Skeletal muscle tissue (tissue), 4 donors: ENCODE data around the gene PTPN14. TPM values are rescaled to one million over a fixed set of nuclear protein-coding genes. Genes with fewer than 3 reads are reported as not detected.

Experiments used
- H3K27ac ChIP-seq: one replicate; pipeline ENCODE4 v1.7.0; 2013; ENCODE audit warnings: mild to moderate bottlenecking, low read depth, low read length, inconsistent platforms
- H3K27me3 ChIP-seq, 3 donors: one replicate each; pipeline ENCODE4 v1.7.0; 2013; ENCODE audit warnings: low read length in 3 of 3; ENCODE audit not compliant: control insufficient read depth in 3 of 3, insufficient read depth in 3 of 3
- H3K36me3 ChIP-seq, 3 donors: one replicate each; pipeline ENCODE4 v1.7.0; 2013; ENCODE audit warnings: low read length in 3 of 3; ENCODE audit not compliant: control insufficient read depth in 3 of 3, insufficient read depth in 3 of 3
- H3K4me1 ChIP-seq, 3 donors: one replicate each; pipeline ENCODE4 v1.7.0; 2013; ENCODE audit warnings: low read length in 3 of 3, mild to moderate bottlenecking in 3 of 3; ENCODE audit not compliant: control insufficient read depth in 3 of 3, insufficient read depth in 3 of 3
- H3K4me3 ChIP-seq, 3 donors: one replicate each; pipeline ENCODE4 v1.7.0; 2013; ENCODE audit warnings: low read length in 3 of 3
- H3K9ac ChIP-seq, 3 donors: one replicate each; pipeline ENCODE4 v1.7.0; 2013; ENCODE audit warnings: low read length in 3 of 3, mild to moderate bottlenecking in 3 of 3, moderate library complexity in 2 of 3, low read depth in 1 of 3
- H3K9me3 ChIP-seq, 3 donors: one replicate each; pipeline ENCODE4 v1.7.0; 2013; ENCODE audit warnings: low read length in 3 of 3; ENCODE audit not compliant: control insufficient read depth in 3 of 3
- total RNA-seq: library from RNA; depleted of rRNA; stranded (reverse); fragments of >200 nt; gene quantifications from one replicate; pipeline ENCODE4 v1.2.3, GENCODE V29; 2014
- donor health status: Osteomylitis.

PTPN14 gene
- total RNA-seq, 1 donor from 2014 or later: 19.8 TPM

GRCh38 chr1:214416858-214417257, 134.5 kb downstream of the PTPN14 start:
- Histone ChIP-seq H3K4me3 (no peak overlapping the region), H3K36me3 (no peaks in the 10 kb centered on the region), H3K9me3 (no peaks in the 10 kb centered on the region), H3K27me3 (no peaks in the 10 kb centered on the region), H3K4me1 (peaks cover 30 to 42% (median 32%) of the 10 kb centered on the region in 3 donors), H3K27ac (no peak overlapping the region), H3K9ac (no peak overlapping the region)

- Histone ChIP-seq H3K27me3 (no peaks in the 10 kb centered on the region), H3K4me1 (peaks cover 29 to 38% (median 32%) of the 10 kb centered on the region in 3 donors), H3K27ac (no peak overlapping the region), H3K9me3 (no peaks in the 10 kb centered on the region), H3K4me3 (no peak overlapping the region), H3K9ac (no peak overlapping the region), H3K36me3 (no peaks in the 10 kb centered on the region)
Measured at GRCh38 chr1:214416417-214416816, 135.0 kb downstream of the PTPN14 start.

- Histone ChIP-seq H3K4me1 (peaks cover 29 to 38% (median 32%) of the 10 kb centered on the region in 3 donors), H3K9me3 (no peaks in the 10 kb centered on the region), H3K27ac (no peak overlapping the region)
Measured at GRCh38 chr1:214415131-214415530, 136.3 kb downstream of the PTPN14 start.

DNA sequence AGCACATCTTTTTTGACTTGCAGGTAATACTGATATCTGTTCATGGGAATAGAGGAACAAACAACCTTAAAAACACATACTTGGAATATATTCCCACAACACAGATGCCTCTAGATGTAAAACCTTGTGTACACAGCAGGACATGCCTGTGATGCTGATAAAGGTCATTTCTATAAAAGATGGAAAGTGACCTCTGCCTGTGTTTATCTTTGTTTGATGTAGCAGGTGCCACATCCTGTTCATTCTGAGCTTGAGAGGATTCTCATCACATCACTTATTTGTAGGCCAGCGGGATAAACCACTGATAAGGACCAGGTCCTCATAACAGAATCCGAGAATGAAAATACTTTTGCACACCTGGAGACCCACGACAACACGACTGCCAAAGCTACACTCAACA, 136.7 kb downstream of the PTPN14 start:
- Histone ChIP-seq H3K4me1 (peaks cover 28 to 35% (median 29%) of the 10 kb centered on the region in 3 donors), H3K27me3 (no peaks in the 10 kb centered on the region), H3K27ac (no peak overlapping the region), H3K4me3 (no peak overlapping the region), H3K9me3 (no peaks in the 10 kb centered on the region), H3K36me3 (no peaks in the 10 kb centered on the region), H3K9ac (no peak overlapping the region)

More at GRCh38 chr1:214415131-214415530, 136.3 kb downstream of the PTPN14 start:
- no peaks in the 10 kb centered on the region for H3K36me3 ChIP-seq
- H3K27me3 ChIP-seq: no peaks in the 10 kb centered on the region
- H3K9ac ChIP-seq: no peak overlapping the region
- H3K4me3 ChIP-seq: no peak overlapping the region

GRCh38 chr1:214413315-214413714, 138.1 kb downstream of the PTPN14 start:
- no peaks in the 10 kb centered on the region for H3K27me3 ChIP-seq
- no peak overlapping the region for H3K9ac ChIP-seq
- H3K4me1 ChIP-seq: peaks cover 16 to 22% (median 16%) of the 10 kb centered on the region in 3 donors
- H3K27ac ChIP-seq: no peak overlapping the region
- no peaks in the 10 kb centered on the region for H3K9me3 ChIP-seq
- no peak overlapping the region for H3K4me3 ChIP-seq
- no peaks in the 10 kb centered on the region for H3K36me3 ChIP-seq

- Histone ChIP-seq H3K9ac (no peak overlapping the region), H3K9me3 (no peaks in the 10 kb centered on the region), H3K4me1 (peaks cover 5 to 13% (median 8%) of the 10 kb centered on the region in 3 donors), H3K36me3 (peaks cover 3 to 15% (median 10%) of the 10 kb centered on the region in 3 donors), H3K27me3 (no peaks in the 10 kb centered on the region), H3K27ac (no peak overlapping the region), H3K4me3 (no peak overlapping the region)
Measured at GRCh38 chr1:214404571-214405213, 146.7 kb downstream of the PTPN14 start.

DNA sequence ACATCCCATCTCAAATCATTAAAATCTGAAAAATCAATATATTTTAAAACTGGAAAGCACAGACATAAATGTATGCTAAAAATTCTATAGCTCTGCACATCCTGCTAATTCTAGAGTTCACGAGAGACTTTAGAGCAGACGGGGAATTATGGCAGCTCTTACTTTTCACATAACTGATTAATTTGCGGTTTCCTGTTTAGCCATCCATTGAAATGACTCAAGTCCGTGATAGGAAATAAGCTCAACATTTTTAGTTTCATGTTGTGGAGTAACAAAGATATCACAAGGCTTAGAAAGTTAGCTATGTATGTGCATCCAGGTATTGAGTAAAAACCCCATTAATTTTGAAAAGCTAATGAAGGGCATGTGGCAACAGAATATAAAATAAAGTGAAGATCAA, 147.2 kb downstream of the PTPN14 start:
- H3K27ac ChIP-seq: no peak overlapping the region
- peaks cover 5 to 13% (median 8%) of the 10 kb centered on the region in 3 donors for H3K4me1 ChIP-seq
- no peak overlapping the region for H3K4me3 ChIP-seq
- peaks cover 3 to 16% (median 10%) of the 10 kb centered on the region in 3 donors for H3K36me3 ChIP-seq
- H3K9ac ChIP-seq: no peak overlapping the region
- H3K27me3 ChIP-seq: no peaks in the 10 kb centered on the region
- H3K9me3 ChIP-seq: no peaks in the 10 kb centered on the region

DNA sequence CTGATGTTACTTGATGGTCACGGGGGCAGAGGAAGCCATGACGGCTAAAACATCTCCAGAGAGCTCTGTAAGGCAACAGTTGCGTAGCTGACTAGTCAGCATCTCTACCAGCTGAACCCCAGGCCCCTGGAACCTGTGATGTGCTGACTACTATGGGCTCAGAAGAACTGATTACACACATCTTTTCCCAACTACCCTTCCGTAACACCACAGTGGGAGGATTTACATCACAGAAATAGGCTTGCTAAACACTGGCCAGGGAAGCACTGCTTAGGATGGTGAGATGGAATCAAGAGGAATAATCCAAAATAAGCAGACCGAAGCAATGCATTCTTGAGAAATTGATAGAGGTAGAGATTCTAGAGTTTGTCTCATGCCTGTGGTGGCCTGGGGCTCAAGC, 148.0 kb downstream of the PTPN14 start:
- no peaks in the 10 kb centered on the region for H3K9me3 ChIP-seq
- no peak overlapping the region for H3K9ac ChIP-seq
- H3K36me3 ChIP-seq: peaks cover 3 to 19% (median 13%) of the 10 kb centered on the region in 3 donors
- peaks cover 5 to 13% (median 8%) of the 10 kb centered on the region in 3 donors for H3K4me1 ChIP-seq
- H3K27me3 ChIP-seq: no peaks in the 10 kb centered on the region
- H3K4me3 ChIP-seq: no peak overlapping the region
- no peak overlapping the region for H3K27ac ChIP-seq

- H3K9ac ChIP-seq: no peak overlapping the region
- H3K27ac ChIP-seq: no peak overlapping the region
- H3K27me3 ChIP-seq: no peaks in the 10 kb centered on the region
- no peaks in the 10 kb centered on the region for H3K9me3 ChIP-seq
- H3K36me3 ChIP-seq: peaks cover 3 to 19% (median 13%) of the 10 kb centered on the region in 3 donors
- H3K4me3 ChIP-seq: no peak overlapping the region
- peaks cover 5 to 9% (median 8%) of the 10 kb centered on the region in 3 donors for H3K4me1 ChIP-seq
Measured at GRCh38 chr1:214402613-214403083, 148.8 kb downstream of the PTPN14 start.

DNA sequence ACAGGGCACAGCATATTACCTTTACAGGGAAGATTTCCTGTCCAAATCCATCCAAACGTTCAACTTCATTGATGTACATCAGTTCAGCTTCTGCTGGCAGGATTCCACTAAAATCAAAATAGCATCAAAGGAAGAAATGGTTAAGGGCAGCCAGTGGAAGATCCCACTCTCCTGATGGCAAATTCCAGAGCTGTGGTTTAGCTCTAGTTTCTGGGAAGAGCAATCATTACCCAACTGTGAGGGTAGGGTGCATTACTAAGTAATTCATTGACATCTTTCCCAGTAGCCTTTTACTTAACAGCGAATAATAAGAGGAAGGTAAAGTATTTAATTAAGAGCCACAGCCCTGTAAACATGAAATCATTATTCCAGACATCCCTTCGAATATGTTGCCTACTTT, 149.7 kb downstream of the PTPN14 start:
- Histone ChIP-seq H3K36me3 (peaks cover 3 to 19% (median 13%) of the 10 kb centered on the region in 3 donors), H3K27ac (no peak overlapping the region), H3K4me1 (peaks cover 5 to 9% (median 8%) of the 10 kb centered on the region in 3 donors), H3K4me3 (no peak overlapping the region), H3K27me3 (no peaks in the 10 kb centered on the region), H3K9me3 (no peaks in the 10 kb centered on the region), H3K9ac (no peak overlapping the region)
